KOPT-K1 (cell line): Measurements from ENCODE around the gene AGBL1.
A peak's percentile ranks its signal among the peaks of the same experiment; 100 is the strongest.

Experiments used
- H3K27ac ChIP-seq: fragments of 200-600 bp; sonication (generic); 2 replicates; pipeline ENCODE4 v1.5.1; 2016; ENCODE audit warnings: antibody characterized with exemption, mild to moderate bottlenecking, low read depth, low read length; ENCODE audit not compliant: poor library complexity, severe bottlenecking
- H3K36me3 ChIP-seq: fragments of 200-600 bp; sonication (generic); 2 replicates; pipeline ENCODE4 v1.5.1; 2017; ENCODE audit warnings: antibody characterized with exemption, mild to moderate bottlenecking, low read length, moderate library complexity; ENCODE audit not compliant: insufficient read depth
- H3K9me3 ChIP-seq: fragments of 200-600 bp; sonication (generic); 2 replicates; pipeline ENCODE4 v1.5.1; 2017; ENCODE audit warnings: antibody characterized with exemption, low read length, mild to moderate bottlenecking; ENCODE audit not compliant: insufficient read depth, poor library complexity, severe bottlenecking

Gene AGBL1

GRCh38 chr15:86064326-86064725, 15.3 kb upstream of the AGBL1 start:
- H3K36me3 ChIP-seq: no peaks in the 10 kb centered on the region
- H3K9me3 ChIP-seq: no peaks in the 10 kb centered on the region
- no peak overlapping the region for H3K27ac ChIP-seq

- Histone ChIP-seq H3K36me3 (no peaks in the 10 kb centered on the region), H3K9me3 (no peaks in the 10 kb centered on the region), H3K27ac (no peak overlapping the region)
Observed at GRCh38 chr15:86066174-86066834, 13.4 kb upstream of the AGBL1 start.

GRCh38 chr15:86073281-86073680, 6.4 kb upstream of the AGBL1 start:
- H3K9me3 ChIP-seq: no peaks in the 10 kb centered on the region
- H3K36me3 ChIP-seq: no peaks in the 10 kb centered on the region
- H3K27ac ChIP-seq: no peak overlapping the region

GRCh38 chr15:86076468-86076867, 3.2 kb upstream of the AGBL1 start:
- H3K9me3 ChIP-seq: no peaks in the 10 kb centered on the region
- H3K27ac ChIP-seq: no peak overlapping the region
- no peaks in the 10 kb centered on the region for H3K36me3 ChIP-seq

GRCh38 chr15:86077070-86077469, 2.6 kb upstream of the AGBL1 start:
- Histone ChIP-seq H3K9me3 (no peaks in the 10 kb centered on the region), H3K27ac (no peak overlapping the region), H3K36me3 (no peaks in the 10 kb centered on the region)

- Histone ChIP-seq H3K36me3 (no peaks in the 10 kb centered on the region), H3K9me3 (no peaks in the 10 kb centered on the region), H3K27ac (no peak overlapping the region)
Observed at GRCh38 chr15:86080302-86080701, 631 bp downstream of the AGBL1 start.

GRCh38 chr15:86082619-86083380, 3.1 kb downstream of the AGBL1 start:
- H3K27ac ChIP-seq: peak overlapping the region; percentile 67
- H3K9me3 ChIP-seq: no peaks in the 10 kb centered on the region
- no peaks in the 10 kb centered on the region for H3K36me3 ChIP-seq

- Histone ChIP-seq H3K27ac (no peak overlapping the region), H3K36me3 (no peaks in the 10 kb centered on the region), H3K9me3 (no peaks in the 10 kb centered on the region)
Observed at GRCh38 chr15:86087808-86088207, 8.1 kb downstream of the AGBL1 start.

- H3K36me3 ChIP-seq: no peaks in the 10 kb centered on the region
- no peak overlapping the region for H3K27ac ChIP-seq
- no peaks in the 10 kb centered on the region for H3K9me3 ChIP-seq
Observed at GRCh38 chr15:86089422-86089821, 9.8 kb downstream of the AGBL1 start.

GRCh38 chr15:86101818-86102217, 22.1 kb downstream of the AGBL1 start:
- H3K27ac ChIP-seq: no peak overlapping the region
- H3K36me3 ChIP-seq: no peaks in the 10 kb centered on the region
- H3K9me3 ChIP-seq: no peaks in the 10 kb centered on the region

GRCh38 chr15:86103825-86104224, 24.2 kb downstream of the AGBL1 start:
- H3K36me3 ChIP-seq: no peaks in the 10 kb centered on the region

GRCh38 chr15:86106306-86106705, 26.6 kb downstream of the AGBL1 start:
- Histone ChIP-seq H3K36me3 (no peaks in the 10 kb centered on the region), H3K9me3 (no peaks in the 10 kb centered on the region), H3K27ac (no peak overlapping the region)

More at GRCh38 chr15:86103825-86104224, 24.2 kb downstream of the AGBL1 start:
- Histone ChIP-seq H3K27ac (no peak overlapping the region), H3K9me3 (no peaks in the 10 kb centered on the region)

- no peaks in the 10 kb centered on the region for H3K9me3 ChIP-seq
- no peaks in the 10 kb centered on the region for H3K36me3 ChIP-seq
- no peak overlapping the region for H3K27ac ChIP-seq
Observed at GRCh38 chr15:86115145-86115801, 35.6 kb downstream of the AGBL1 start.

GRCh38 chr15:86121568-86122225, 42.0 kb downstream of the AGBL1 start:
- Histone ChIP-seq H3K9me3 (no peaks in the 10 kb centered on the region), H3K36me3 (no peaks in the 10 kb centered on the region), H3K27ac (no peak overlapping the region)
